Glomerular endothelial cell (primary cell): ENCODE results near the gene FNDC10. TPM values are rescaled to one million over a fixed set of nuclear protein-coding genes. Genes with fewer than 3 reads are reported as not detected.
"Not testable (repeated sequence)": the region's sequence is repeated elsewhere in the genome, so short reads cannot be mapped to it uniquely, and the experiment has no call there.

Experiments used
- DNase-seq: peaks from one replicate; pipeline ENCODE4 v3.0.0-alpha.2; 2011; ENCODE audit warnings: low read depth, low spot score; ENCODE audit errors: extremely low read depth
- total RNA-seq: library from RNA; depleted of rRNA; stranded (reverse); fragments of >200 nt; gene quantifications from 2 replicates; pipeline ENCODE4 v1.2.3, GENCODE V29; 2015

Gene FNDC10
- 5.2 and 9.9 TPM in 2 replicates for total RNA-seq

- DNase-seq: no peak
These were observed at the start of gene FNDC10 for GRCh38 chr1:1599935-1600860. Gene FNDC10 (minus strand): TSS chr1:1600135. CDS start chr1:1600015, 120 bp downstream.

- DNase-seq: not testable (repeated sequence)
These were observed 48.3 kb upstream of the FNDC10 start for GRCh38 chr1:1648265-1648664.

- DNase-seq: not testable (repeated sequence)
These were observed 47.8 kb upstream of the FNDC10 start for GRCh38 chr1:1647567-1648241.

GRCh38 chr1:1646326-1646725 lies 46.4 kb upstream of the FNDC10 start:
- DNase-seq: peak; percentile 23

- DNase-seq: not testable (repeated sequence)
These were observed 41.0 kb upstream of the FNDC10 start for GRCh38 chr1:1640711-1641461.

- not testable (repeated sequence) for DNase-seq
These were observed 40.1 kb upstream of the FNDC10 start for GRCh38 chr1:1640081-1640480.

GRCh38 chr1:1639368-1639767 lies 39.4 kb upstream of the FNDC10 start:
- not testable (repeated sequence) for DNase-seq

- DNase-seq: not testable (repeated sequence)
These were observed 38.6 kb upstream of the FNDC10 start for GRCh38 chr1:1638528-1638927.

- not testable (repeated sequence) for DNase-seq
These were observed 37.5 kb upstream of the FNDC10 start for GRCh38 chr1:1637479-1637875.

- not testable (repeated sequence) for DNase-seq
These were observed 36.9 kb upstream of the FNDC10 start for GRCh38 chr1:1636621-1637478.

GRCh38 chr1:1634613-1635012 lies 34.7 kb upstream of the FNDC10 start:
- DNase-seq: not testable (repeated sequence)

- not testable (repeated sequence) for DNase-seq
These were observed 33.5 kb upstream of the FNDC10 start for GRCh38 chr1:1633409-1633808.

GRCh38 chr1:1631782-1632420 lies 32.0 kb upstream of the FNDC10 start, which contains the start of gene MMP23B:
Gene MMP23B (plus strand): TSS chr1:1632173. CDS start chr1:1632219, 46 bp downstream.
- no peak for DNase-seq

- no peak for DNase-seq
These were observed 31.2 kb upstream of the FNDC10 start for GRCh38 chr1:1630965-1631781.

- no peak for DNase-seq
These were observed 30.4 kb upstream of the FNDC10 start for GRCh38 chr1:1630191-1630964.

- DNase-seq: no peak
These were observed 29.7 kb upstream of the FNDC10 start for GRCh38 chr1:1629430-1630190.
